ENCODE data around the gene CACNA1S. TPM values are rescaled to one million over a fixed set of nuclear protein-coding genes. Genes with fewer than 3 reads are reported as not detected.

CACNA1S gene
- total and polyA plus RNA-seq, 2 of the 4 experiments (the other 2 are of a cell fraction): not detected

DNA sequence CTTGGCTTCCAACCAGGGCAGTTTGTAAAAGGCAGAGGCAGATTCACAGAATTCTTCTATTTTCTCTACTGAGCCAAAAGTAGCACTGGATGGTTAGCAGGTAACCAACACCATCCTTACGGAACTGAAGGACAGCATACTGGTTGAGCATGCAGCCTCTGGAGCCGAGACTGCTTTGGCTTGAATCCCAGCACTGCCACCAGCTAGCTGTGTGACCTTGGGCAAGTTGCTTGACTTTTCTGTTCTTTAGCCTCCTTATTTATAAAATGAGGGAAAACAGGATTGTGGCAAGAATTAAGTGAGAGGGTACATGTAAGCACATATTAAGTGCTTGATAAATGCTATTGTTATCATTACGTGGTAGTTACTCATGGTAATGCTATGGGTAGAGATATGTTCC, 19.5 kb downstream of the CACNA1S start:
- H2BK5ac ChIP-seq (ENCODE audit: low read depth, low read length, poor library complexity, severe bottlenecking): no peak overlapping the region
- POLR2A ChIA-PET (ENCODE audit: unreplicated experiment): no interaction called here
- H3K4ac ChIP-seq (ENCODE audit: low read depth, low read length): no peak overlapping the region
- no peak overlapping the region for H3K4me2 ChIP-seq (ENCODE audit: low read depth, low read length)
- no peak overlapping the region for H4K8ac ChIP-seq (ENCODE audit: low read depth in 2 of 2, low read length in 2 of 2)
- WGBS, 2 experiments (ENCODE audit: extremely low coverage in 2 of 2, insufficient read length in 1 of 2): 83% methylated on average over 1 of the region's 3 CpGs; no CpG with 5 or more reads in 1 of the 2 experiments
- no peak overlapping the region for H3K56ac ChIP-seq (ENCODE audit: extremely low read depth, insufficient read depth, low read length)
- no peak overlapping the region for H2BK15ac ChIP-seq (ENCODE audit: low read depth, low read length)
- no peak overlapping the region for H2BK120ac ChIP-seq (ENCODE audit: low read depth, low read length)
- in situ Hi-C loops (cut with MboI; ENCODE audit: low sequenced_read_pairs) (no loop called here), dilution Hi-C loops (cut with HindIII; ENCODE audit: low sequenced_read_pairs, unreplicated experiment) (no loop called here), intact Hi-C loops (cut with micrococcal nuclease) (no loop called here)
- no TSS peak for BruUV-seq (replicated peaks)
- no peak overlapping the region for H2AK5ac ChIP-seq (ENCODE audit: low read depth, low read length)
- no peaks in the 10 kb centered on the region for H4K20me1 ChIP-seq (ENCODE audit: insufficient read depth, low read length)
- ATAC-seq (ENCODE audit: low read depth) (no peak), DNase-seq (no peak)
- H3K9me3 ChIP-seq (ENCODE audit: control insufficient read depth, insufficient read depth, low read length): no peaks in the 10 kb centered on the region
- H3K27me3 ChIP-seq (ENCODE audit: control insufficient read depth, insufficient read depth, low read length): peaks cover 79% of the 10 kb centered on the region
- H3K9me1 ChIP-seq (ENCODE audit: insufficient read depth, low read length): no peaks in the 10 kb centered on the region
- H3K27ac ChIP-seq (ENCODE audit: insufficient read depth, low read length): no peak overlapping the region
- H3K4me1 ChIP-seq (ENCODE audit: control insufficient read depth, insufficient read depth, low read length): no peaks in the 10 kb centered on the region
- no peak overlapping the region for H3K9ac ChIP-seq (ENCODE audit: low read depth, low read length)
- TF ChIP-seq RCOR1 (IDR thresholded peaks at IDR 0.05; ENCODE audit: insufficient replicate concordance, low read length) (no peak), CEBPB (IDR thresholded peaks at IDR 0.05; ENCODE audit: low read depth, low read length) (no peak), CTCF (conservative IDR thresholded peaks at IDR 0.05; ENCODE audit: low read depth, low read length) (no peak), ELK1 (IDR thresholded peaks at IDR 0.05; ENCODE audit: borderline replicate concordance, low read depth, low read length) (no peak), MXI1 (IDR thresholded peaks at IDR 0.05; ENCODE audit: borderline replicate concordance, low read depth, low read length) (no peak), MAZ (IDR thresholded peaks at IDR 0.05; ENCODE audit: borderline replicate concordance, low read depth, low read length) (no peak), POLR2A (IDR thresholded peaks at IDR 0.05; ENCODE audit: low read depth, low read length) (no peak), SMC3 (IDR thresholded peaks at IDR 0.05; ENCODE audit: low read depth, low read length) (no peak), FOS (IDR thresholded peaks at IDR 0.05; ENCODE audit: low read depth, low read length) (no peak), RFX5 (IDR thresholded peaks at IDR 0.05; ENCODE audit: low read depth, low read length) (no peak), BHLHE40 (IDR thresholded peaks at IDR 0.05; ENCODE audit: low read depth, low read length) (no peak), MAFK (IDR thresholded peaks at IDR 0.05; ENCODE audit: low read depth, low read length) (no peak), USF2 (IDR thresholded peaks at IDR 0.05; ENCODE audit: low read depth, low read length) (no peak), NFE2L2 (IDR thresholded peaks at IDR 0.05; ENCODE audit: low read depth, low read length) (no peak), RAD21 (IDR thresholded peaks at IDR 0.05; ENCODE audit: low read length) (no peak), CHD1 (IDR thresholded peaks at IDR 0.05; ENCODE audit: low read depth, low read length) (no peak)
- no peaks in the 10 kb centered on the region for H3K36me3 ChIP-seq (ENCODE audit: control insufficient read depth, insufficient read depth, low read length)
- no peaks in the 10 kb centered on the region for H3K79me1 ChIP-seq (ENCODE audit: low read depth in 1 of 2, low read length in 2 of 2)
- no peak overlapping the region for H3K14ac ChIP-seq (replicated peaks; ENCODE audit: low read depth, low read length)
- H4K5ac ChIP-seq (ENCODE audit: low read depth, low read length): no peak overlapping the region
- no peak overlapping the region for H4K91ac ChIP-seq (ENCODE audit: insufficient read depth, low read depth, low read length)
- H3K4me3 ChIP-seq (ENCODE audit: insufficient read depth, low read depth, low read length): no peak overlapping the region
- no peak overlapping the region for H2AK9ac ChIP-seq (replicated peaks; ENCODE audit: low read depth, low read length, poor library complexity)
- no peak overlapping the region for H3K23ac ChIP-seq (ENCODE audit: low read depth, low read length)
- no peak overlapping the region for H2AFZ ChIP-seq (replicated peaks; ENCODE audit: low read length, poor library complexity)
- H2BK20ac ChIP-seq (ENCODE audit: low read depth, low read length): no peak overlapping the region
- no peak overlapping the region for H3K18ac ChIP-seq (ENCODE audit: low read depth, low read length)
- CTCF ChIA-PET: no interaction called here

Data from IMR-90 (cell line).